ENCODE data around the gene XKR3.
"Not testable (repeated sequence)": the region's sequence is repeated elsewhere in the genome, so short reads cannot be mapped to it uniquely, and the experiment has no call there.

The XKR3 gene

GRCh38 chr22:16760416-16760815 is 64.8 kb downstream of the XKR3 start:
- H3K27me3 ChIP-seq (replicated peaks; ENCODE audit: insufficient read depth, low read length); H3K9me3 ChIP-seq (replicated peaks; ENCODE audit: insufficient read depth, low read length); H3F3A ChIP-seq (ENCODE audit: insufficient read depth, low read length); H3K4me3 ChIP-seq (ENCODE audit: low read length); H2AFZ ChIP-seq (ENCODE audit: low read length); H3K27ac ChIP-seq (ENCODE audit: low read length); H3K36me3 ChIP-seq (replicated peaks; ENCODE audit: insufficient read depth, low read length); H3K4me2 ChIP-seq (ENCODE audit: low read depth, low read length); H3K4me1 ChIP-seq (ENCODE audit: low read length); DNase-seq; H3K9me2 ChIP-seq (replicated peaks; ENCODE audit: insufficient read depth, low read length); H4K20me1 ChIP-seq (ENCODE audit: insufficient read depth, low read length); H3K9ac ChIP-seq (ENCODE audit: low read length); H3K79me2 ChIP-seq (ENCODE audit: low read length): not testable (repeated sequence)

DNA sequence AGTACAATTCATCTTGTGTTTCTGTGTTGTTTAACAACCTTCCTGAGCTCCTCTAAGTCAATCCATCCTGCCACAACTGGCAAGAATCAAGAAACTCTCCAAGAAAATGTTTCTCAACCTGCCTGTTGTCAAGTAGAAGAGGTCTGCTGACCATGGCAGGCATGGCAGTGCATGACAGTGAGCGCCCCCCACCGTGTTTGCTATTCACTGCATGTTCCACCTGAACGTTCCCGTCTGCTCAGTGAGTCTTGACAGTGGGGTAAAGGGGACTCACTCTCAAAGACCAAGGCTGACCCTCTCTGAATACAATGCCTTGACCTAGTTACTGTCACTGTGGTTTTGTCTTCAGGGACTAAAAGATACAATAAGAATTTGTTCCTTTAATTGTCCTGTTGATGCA is 75.9 kb downstream of the XKR3 start:
- not testable (repeated sequence) for DNase-seq; H3K27me3 ChIP-seq (replicated peaks; ENCODE audit: insufficient read depth, low read length); H3K9me2 ChIP-seq (replicated peaks; ENCODE audit: insufficient read depth, low read length); H3K27ac ChIP-seq (ENCODE audit: low read length); H4K20me1 ChIP-seq (ENCODE audit: insufficient read depth, low read length); H3K4me2 ChIP-seq (ENCODE audit: low read depth, low read length); H2AFZ ChIP-seq (ENCODE audit: low read length); H3K79me2 ChIP-seq (ENCODE audit: low read length); H3K4me1 ChIP-seq (ENCODE audit: low read length); H3K9ac ChIP-seq (ENCODE audit: low read length); H3F3A ChIP-seq (ENCODE audit: insufficient read depth, low read length); H3K9me3 ChIP-seq (replicated peaks; ENCODE audit: insufficient read depth, low read length); H3K36me3 ChIP-seq (replicated peaks; ENCODE audit: insufficient read depth, low read length); H3K4me3 ChIP-seq (ENCODE audit: low read length)

DNA sequence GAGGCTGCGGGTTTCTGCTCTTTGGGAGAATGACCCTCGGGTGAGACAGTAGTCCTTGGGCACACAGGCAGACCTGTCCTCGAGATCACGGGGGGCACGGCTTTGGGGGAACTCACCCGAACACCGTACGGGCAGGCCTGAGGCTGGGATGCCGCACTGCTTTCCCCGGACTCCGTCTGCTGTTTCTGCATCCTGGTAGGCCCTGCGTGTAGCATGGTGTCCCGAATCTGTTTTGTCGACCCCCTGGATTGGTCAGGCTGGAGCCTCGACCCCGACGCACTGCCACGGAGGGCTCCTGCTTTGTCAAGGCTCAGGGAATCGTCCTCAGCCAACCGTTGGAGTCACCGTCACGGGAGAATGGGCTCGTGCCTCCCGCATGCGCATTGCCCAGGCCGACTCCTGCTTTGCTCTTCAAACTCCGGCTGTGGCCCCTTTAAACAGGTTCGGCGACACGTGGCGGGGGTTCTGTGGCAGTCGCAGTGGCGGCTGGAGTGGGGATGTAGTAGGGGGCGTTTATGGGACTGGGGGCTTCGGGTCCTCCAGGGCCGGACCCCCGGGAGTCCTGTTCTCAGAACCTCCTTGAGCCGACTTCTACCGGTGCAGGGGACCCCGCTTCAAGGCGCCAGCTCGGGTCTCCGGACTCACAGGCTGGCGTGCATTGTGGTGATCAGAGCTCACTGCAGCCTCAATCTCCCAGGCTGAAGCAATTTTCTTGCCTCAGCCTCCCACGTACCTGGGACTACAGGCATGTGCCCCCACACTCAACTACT is 76.9 kb downstream of the XKR3 start:
- not testable (repeated sequence) for H3K4me1 ChIP-seq (ENCODE audit: low read length); H3K27me3 ChIP-seq (replicated peaks; ENCODE audit: insufficient read depth, low read length); H3K4me2 ChIP-seq (ENCODE audit: low read depth, low read length)

DNA sequence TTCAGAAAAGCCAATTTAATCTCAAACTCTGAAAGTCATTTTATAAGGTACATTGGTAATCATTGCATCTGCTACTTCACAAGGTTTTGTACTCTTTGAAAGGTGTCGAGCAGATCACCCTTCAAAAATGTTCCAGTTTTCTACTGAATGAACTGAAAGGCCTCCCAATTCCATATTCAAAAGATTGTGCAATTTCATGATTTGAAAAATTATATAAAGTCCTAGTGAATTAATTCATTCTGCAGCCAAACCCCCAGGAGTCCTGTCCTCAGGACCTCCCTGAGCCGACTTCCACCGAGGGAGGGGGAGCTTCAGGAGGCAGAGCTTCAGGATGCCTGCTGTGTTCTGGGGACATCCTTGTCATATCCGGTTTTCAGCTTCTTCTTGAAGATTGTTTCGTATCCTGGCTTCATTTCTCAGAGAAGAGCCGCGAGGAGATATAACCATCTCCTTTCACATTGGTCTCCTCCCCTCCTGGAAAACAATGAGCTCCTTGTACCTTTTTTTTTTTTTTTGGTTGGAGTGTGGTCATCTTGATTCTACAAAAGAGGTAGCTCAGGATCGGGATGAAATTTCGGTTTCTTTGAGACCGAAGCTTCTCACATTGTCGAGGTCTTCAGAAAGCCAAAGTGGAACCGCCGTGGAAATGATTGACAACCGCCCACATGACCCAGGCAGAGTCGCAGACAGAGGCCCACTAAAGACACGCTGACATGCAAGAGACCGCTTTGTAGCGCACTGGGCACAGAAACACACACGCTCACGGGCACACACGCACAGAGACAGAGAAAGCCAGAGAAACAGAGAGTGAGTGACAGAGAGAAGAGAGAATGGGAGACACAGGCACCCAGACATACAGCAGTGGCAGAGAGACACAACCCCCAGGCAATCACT is 77.7 kb downstream of the XKR3 start:
- not testable (repeated sequence) for H3K9me3 ChIP-seq (replicated peaks; ENCODE audit: insufficient read depth, low read length); H3K9me2 ChIP-seq (replicated peaks; ENCODE audit: insufficient read depth, low read length); H3K4me1 ChIP-seq (ENCODE audit: low read length)

More for the DNA sequence above, 76.9 kb downstream of the XKR3 start:
- H3K9ac ChIP-seq (ENCODE audit: low read length); H4K20me1 ChIP-seq (ENCODE audit: insufficient read depth, low read length); H3K9me2 ChIP-seq (replicated peaks; ENCODE audit: insufficient read depth, low read length); H3K36me3 ChIP-seq (replicated peaks; ENCODE audit: insufficient read depth, low read length); H3K4me3 ChIP-seq (ENCODE audit: low read length); H3K79me2 ChIP-seq (ENCODE audit: low read length); H3K27ac ChIP-seq (ENCODE audit: low read length); DNase-seq; H2AFZ ChIP-seq (ENCODE audit: low read length); H3K9me3 ChIP-seq (replicated peaks; ENCODE audit: insufficient read depth, low read length); H3F3A ChIP-seq (ENCODE audit: insufficient read depth, low read length): not testable (repeated sequence)

DNA sequence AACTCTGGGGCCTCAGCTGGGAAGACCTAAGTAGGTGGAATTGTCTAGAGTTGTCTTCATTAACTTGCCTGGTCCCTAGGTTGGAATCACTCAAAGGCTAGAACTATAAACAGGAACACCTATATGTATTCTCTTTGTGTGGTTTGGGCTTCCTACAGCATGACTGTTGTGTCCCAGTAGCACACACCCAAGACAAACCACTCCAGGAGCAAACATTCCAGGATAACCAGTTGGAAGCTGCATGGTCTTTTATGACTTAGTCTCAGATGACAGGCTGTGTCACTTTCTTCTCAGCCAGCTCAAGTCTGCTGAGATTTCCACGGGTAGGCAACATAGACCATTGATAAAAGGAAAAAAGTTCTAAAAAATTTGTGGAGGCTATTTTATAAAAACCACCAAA is 90.9 kb downstream of the XKR3 start:
- H3K36me3 ChIP-seq (replicated peaks; ENCODE audit: insufficient read depth, low read length); H3K4me1 ChIP-seq (ENCODE audit: low read length); H3K9me3 ChIP-seq (replicated peaks; ENCODE audit: insufficient read depth, low read length); H3K9me2 ChIP-seq (replicated peaks; ENCODE audit: insufficient read depth, low read length); H3F3A ChIP-seq (ENCODE audit: insufficient read depth, low read length); H2AFZ ChIP-seq (ENCODE audit: low read length); H3K4me2 ChIP-seq (ENCODE audit: low read depth, low read length); H3K9ac ChIP-seq (ENCODE audit: low read length); H4K20me1 ChIP-seq (ENCODE audit: insufficient read depth, low read length); DNase-seq; H3K79me2 ChIP-seq (ENCODE audit: low read length); H3K27me3 ChIP-seq (replicated peaks; ENCODE audit: insufficient read depth, low read length); H3K27ac ChIP-seq (ENCODE audit: low read length); H3K4me3 ChIP-seq (ENCODE audit: low read length): not testable (repeated sequence)

More for the DNA sequence above, 77.7 kb downstream of the XKR3 start:
- not testable (repeated sequence) for H3K36me3 ChIP-seq (replicated peaks; ENCODE audit: insufficient read depth, low read length); DNase-seq; H3F3A ChIP-seq (ENCODE audit: insufficient read depth, low read length); H3K79me2 ChIP-seq (ENCODE audit: low read length); H2AFZ ChIP-seq (ENCODE audit: low read length); H3K4me3 ChIP-seq (ENCODE audit: low read length); H4K20me1 ChIP-seq (ENCODE audit: insufficient read depth, low read length); H3K9ac ChIP-seq (ENCODE audit: low read length); H3K4me2 ChIP-seq (ENCODE audit: low read depth, low read length); H3K27ac ChIP-seq (ENCODE audit: low read length); H3K27me3 ChIP-seq (replicated peaks; ENCODE audit: insufficient read depth, low read length)

All from MM.1S (cell line).